A673 (cell line): ENCODE results near the gene NHERF2.

Experiments used
- CTCF ChIP-seq: fragments of 300-800, 200-600 bp; sonication (generic); conservative IDR thresholded peaks from 2 replicates; pipeline ENCODE4 v1.5.1; 2017; ENCODE audit warnings: low read depth, mild to moderate bottlenecking, antibody characterized with exemption, low read length, moderate library complexity, mixed read lengths
- EZH2 ChIP-seq: fragments of 200-600 bp; sonication (generic); IDR thresholded peaks from 2 replicates; pipeline ENCODE4 v1.6.1; 2017; ENCODE audit warnings: borderline replicate concordance, low read depth, mild to moderate bottlenecking, mixed read lengths, antibody characterized with exemption, low read length; ENCODE audit not compliant: poor library complexity, severe bottlenecking

GRCh38 chr16:2084895-2085625 is 58.4 kb downstream of the NHERF2 start:
- TF ChIP-seq CTCF (no peak), EZH2 (no peak)
